NCI-H1105 (cell line): ENCODE data around the gene COL3A1.

Source experiments
- DNase-seq: peaks from one replicate; lab custom pipeline; 2025; lab: John Stamatoyannopoulos, UW

Gene COL3A1

DNA sequence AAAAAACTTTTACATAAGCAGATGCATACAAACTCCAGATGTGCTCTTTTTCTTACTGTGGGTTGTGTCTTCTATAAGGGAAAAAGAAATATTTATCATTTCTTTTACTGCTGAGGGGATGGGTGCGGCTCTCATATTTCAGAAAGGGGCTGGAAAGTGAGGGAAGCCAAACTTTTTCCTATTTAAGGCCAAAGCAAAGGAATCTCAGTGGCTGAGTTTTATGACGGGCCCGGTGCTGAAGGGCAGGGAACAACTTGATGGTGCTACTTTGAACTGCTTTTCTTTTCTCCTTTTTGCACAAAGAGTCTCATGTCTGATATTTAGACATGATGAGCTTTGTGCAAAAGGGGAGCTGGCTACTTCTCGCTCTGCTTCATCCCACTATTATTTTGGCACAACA is at the start of gene COL3A1:
Gene COL3A1, plus strand, starts transcription at position 210 of the 400 bp plus-strand sequence. Its CDS starts 117 bp downstream, at position 327.
- DNase-seq: no peak

GRCh38 chr2:188928643-188929042 is 45.5 kb upstream of the COL3A1 start:
- DNase-seq: no peak

DNA sequence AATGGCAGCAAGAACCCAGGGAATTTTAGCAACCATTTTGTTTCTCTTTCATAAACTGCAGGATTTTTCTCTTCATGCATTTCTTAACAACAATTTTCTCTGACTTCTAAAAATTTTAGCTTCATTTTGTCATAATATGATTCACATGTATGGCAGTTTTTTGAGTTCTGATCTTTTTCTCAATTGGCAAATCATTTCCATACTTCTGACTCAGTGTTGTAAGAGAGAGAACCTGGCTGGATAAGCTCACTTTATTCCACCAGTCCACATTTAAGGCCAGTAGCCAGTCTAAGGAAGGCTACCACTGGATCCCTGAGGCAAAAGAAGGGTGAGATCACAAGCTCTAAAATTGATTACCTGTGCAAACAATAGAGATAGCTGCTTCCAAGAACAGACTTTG is 42.8 kb upstream of the COL3A1 start:
- no peak for DNase-seq

DNA sequence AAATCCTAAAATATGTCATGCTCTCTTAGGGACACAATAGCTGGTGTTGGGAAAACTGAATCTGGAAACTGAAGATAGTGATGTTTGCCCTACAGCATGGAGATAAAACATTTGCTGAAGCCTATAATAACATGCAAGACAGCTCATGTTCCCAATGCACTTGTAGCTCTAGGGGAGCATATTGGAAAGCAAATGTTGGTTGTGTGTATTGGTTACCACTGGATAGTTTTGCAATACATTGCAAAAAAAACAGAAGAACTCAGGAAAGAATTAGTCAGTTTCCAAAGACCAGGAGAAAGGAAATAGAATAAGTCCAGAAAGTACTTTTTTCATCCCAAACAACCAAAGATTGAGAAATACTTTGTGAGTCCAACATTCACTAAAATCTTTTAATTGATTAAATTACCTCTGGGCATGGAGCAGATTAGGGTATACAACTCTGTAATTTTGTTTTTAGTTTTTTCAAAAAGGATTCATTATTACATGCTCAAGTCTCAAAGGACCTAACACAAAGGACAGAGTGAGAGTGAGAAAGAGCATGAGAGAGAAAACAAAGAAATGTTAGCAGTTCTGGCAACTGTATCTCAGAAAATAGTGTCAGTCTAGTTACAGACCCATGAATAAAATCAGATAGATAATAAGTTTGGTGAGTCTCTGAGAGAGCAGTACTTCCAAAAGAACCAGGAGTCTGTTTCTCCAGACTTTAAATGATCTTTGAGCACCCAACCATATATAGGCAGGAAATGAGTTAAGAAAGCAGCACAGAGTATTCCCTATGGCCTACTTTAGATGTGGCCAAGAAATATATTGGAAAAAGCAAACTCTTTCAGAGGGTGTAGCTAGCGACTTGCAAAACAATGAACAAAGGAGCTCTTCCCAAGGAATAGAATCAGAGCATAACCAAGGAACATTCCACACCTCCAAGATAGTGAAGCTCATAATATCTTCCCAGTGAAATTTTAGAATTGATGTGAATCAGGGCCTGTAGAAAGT is 36.6 kb upstream of the COL3A1 start:
- DNase-seq: no peak

DNA sequence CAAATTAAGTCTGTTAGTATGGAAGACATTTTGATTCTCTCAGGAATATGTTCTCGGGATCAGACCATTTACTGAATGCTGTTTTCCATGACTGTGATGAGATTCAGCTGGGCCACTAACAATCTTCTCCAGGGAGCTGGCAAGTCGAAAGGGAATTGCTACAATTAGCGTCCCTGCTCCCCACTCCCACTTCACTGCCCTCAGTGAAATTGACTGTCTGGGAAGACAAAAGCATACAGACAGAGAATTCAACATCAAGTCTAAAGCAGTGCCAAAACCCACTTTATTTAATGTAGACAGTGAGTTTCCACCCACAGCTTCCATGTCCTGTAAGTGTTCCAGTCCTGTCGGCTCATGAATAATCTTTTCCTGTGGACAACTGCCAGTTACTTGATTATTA is 34.0 kb upstream of the COL3A1 start:
- DNase-seq: no peak

GRCh38 chr2:188944442-188944841 is 29.7 kb upstream of the COL3A1 start:
- DNase-seq: no peak

DNA sequence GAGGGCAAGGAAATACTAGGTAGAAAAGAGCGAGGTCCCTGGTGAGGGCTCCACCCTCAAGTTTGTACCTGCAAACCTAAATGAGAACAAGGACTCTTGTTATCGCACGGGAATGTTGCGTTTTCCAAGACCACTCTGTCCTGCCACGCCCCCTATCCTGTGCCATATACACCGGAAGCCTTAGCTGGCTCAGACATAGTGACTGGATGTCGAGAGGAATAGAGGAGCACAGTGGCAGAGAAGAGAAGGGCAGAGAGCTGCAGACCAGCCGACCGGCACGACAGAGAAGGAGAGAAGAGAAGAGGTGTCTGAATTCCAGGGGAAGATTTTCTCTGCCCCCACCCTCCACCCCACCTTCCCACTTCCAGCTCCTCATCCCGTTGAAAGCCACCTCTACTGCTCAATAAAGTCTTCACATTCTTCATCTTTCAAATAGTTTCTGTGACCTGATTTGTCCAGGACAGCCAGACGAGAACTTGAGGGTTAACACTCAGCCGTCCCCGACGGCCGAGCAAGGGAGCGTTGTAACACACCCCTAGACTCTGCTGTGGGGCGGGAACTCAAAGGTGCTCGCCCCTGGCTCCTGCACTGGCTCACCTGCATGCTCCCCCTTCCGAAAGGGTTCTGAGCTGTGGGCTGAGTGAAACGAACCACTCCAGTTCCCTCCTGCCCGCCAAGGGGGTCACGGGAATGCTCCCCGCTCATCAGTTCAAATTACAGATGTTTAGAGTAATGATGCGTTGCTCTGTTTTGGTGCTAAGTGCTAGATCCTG is 24.9 kb upstream of the COL3A1 start:
- DNase-seq: no peak

DNA sequence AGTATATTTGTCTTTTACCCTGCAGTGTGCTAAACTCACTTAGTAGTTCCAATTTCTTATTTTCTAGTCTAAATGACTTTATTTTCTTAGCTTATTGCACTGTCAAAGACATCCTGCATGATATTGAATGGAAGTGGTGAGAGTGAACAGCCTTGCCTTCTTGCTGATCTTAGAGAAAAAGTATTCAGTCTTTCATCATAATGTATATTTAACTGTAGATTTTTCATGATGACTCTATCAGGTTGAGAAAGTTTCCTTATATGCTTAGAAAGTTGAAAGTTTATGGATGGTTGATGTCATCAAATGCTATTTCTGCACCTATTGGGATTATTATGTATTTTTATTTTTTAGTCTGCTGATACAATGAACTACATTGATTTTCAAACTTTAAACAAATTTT is 21.3 kb upstream of the COL3A1 start:
- no peak for DNase-seq

- DNase-seq: no peak
Observed at GRCh38 chr2:188956290-188956689, 17.9 kb upstream of the COL3A1 start.

DNA sequence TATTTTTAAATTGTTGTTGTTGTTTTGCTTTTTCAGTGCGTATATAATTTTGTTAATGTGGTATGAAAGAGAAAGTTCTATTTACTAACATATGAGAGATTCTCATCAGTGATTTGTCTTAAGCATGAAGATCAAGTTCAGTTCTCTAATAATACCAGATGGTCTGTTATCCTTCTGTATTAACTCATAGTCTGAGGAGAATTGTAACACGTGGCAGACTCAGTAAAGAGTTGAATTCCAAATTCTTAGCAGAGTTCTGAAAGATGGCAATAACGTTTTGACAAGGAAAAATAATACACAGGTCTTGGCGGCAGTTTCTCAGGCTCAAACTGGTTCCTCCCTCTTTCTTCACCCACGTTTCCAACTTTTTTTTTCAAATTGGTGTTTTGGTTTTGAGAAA is 17.2 kb upstream of the COL3A1 start:
- no peak for DNase-seq

GRCh38 chr2:188957646-188958045 is 16.5 kb upstream of the COL3A1 start:
- no peak for DNase-seq

DNA sequence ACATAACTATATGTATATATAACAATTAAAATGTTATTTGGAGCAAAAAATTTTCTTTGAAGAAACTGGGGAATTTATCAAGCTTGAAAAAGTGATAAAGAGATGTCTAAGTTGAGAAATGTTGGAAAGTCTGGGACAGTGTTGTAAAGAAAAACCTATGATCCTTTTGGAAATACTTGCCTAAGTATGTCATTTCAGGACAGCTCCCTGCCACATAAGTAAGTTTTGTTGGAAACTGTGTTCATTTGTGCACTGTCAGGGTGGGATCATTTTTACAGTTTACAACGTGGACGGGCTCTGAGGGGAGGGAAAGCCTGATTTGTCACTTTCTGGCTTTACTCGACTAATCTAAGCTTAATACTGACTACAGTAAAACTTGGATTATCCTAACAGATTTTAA is 10.4 kb upstream of the COL3A1 start:
- DNase-seq: no peak

DNA sequence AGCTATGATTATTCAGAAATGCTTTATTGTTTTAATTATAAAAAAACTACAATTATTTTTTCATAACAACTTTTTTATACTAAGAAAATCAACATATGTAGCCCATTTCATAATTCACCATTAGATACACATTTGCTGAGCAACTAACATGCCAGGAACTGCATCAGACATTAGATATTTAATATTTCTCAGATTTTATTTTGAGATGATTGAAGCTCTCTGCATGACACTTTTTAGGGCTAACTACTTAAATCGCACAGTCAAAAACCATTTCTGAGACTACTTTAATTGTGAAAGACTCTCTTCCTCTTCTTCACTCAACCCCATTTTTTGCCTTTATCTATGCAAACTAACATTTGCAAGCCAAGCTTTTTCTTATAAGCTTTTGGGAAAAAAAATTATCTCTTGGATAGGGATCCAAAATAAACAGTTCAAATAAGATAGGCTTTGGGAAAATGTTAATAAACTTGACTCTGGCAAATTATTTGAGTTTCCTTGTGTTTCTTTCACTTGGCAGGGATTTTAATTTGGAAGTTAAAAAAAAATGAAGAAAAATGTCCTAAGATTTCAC is 9.1 kb upstream of the COL3A1 start:
- DNase-seq: no peak

- DNase-seq: no peak
Observed at GRCh38 chr2:188965563-188965962, 8.6 kb upstream of the COL3A1 start.

DNA sequence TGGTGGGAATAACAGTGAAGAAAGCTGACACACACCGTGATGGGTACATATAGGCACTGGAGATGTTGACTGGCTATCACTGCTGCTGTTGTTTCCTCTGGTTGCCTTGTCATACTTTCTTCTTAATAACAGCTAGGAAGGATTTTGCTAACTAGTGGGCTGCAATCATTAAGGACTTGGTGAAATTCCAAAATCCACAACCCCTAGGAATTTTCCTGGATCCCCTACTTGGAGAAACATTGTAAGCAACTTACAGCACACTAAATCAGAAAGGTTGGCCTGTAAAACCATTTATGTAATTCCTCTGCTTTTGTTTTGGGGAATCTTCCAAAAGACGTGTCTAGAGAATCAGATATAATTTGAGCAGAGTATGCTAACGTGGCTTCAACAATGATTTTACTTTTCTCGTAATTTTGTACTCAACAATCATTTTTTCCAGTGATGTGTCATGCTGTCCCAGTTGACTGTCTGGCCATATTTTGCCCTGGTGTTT is 8.0 kb upstream of the COL3A1 start:
- DNase-seq: no peak

GRCh38 chr2:188966728-188967440 is 7.3 kb upstream of the COL3A1 start:
- DNase-seq: no peak

DNA sequence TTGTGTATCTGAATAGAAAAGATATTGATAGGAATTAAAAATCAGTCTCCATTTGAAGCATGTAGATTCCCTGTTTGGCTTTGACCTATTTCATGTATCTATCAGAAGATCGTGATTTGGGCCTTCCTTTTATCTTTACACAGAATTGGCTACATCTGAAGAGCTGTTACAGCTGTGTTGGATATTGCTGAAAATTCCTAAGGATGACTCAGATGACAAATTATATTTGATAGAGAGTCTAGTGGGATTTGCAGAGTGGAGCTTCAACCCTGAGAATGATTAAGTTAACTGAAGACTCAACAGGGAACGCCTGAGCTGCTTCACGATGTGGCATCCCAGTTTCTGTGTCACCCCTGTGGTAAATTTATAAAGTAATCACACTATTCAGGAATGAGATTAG is 4.9 kb upstream of the COL3A1 start:
- DNase-seq: no peak

- no peak for DNase-seq
Observed at GRCh38 chr2:188969651-188970050, 4.5 kb upstream of the COL3A1 start.

GRCh38 chr2:188970211-188970610 is 4.0 kb upstream of the COL3A1 start:
- no peak for DNase-seq

DNA sequence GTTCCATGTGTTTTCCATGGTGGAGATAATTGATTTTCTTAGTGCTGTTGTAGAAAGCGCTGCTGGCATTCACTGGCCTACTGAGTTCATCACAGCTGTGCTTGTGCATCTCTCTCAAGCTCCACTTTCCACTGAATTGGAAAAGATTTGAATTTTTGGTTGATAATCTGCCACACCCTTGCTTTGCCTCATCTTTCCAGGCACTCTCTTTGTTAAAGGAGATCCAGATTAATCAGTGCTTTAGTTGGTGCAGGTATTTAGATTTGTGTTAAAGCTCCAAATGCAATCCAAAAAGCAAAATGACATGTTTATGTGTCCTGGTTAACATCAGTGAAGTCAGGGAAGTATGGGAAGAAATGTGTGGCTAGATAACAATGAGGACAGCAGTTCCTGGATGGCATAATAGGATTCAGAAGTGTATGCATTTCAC is 2.7 kb upstream of the COL3A1 start:
- no peak for DNase-seq

DNA sequence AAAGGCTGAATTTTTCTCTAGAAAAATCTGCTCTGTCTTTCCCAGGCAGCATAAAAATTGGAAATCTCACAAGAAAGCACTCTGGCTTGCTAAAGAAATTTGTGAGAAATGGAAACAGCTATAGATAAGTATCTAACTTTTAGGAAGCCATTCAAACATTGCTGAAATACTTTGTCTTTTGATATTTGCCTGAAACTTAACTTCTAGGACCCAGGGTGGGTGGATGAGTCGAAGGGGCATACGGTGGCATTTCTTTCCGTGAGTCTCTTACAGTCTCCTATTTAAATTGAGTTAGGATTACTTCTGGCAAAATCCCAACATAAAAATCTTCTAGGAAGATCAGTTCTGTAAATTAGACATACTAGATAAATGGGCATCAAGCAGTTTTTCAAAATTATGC is 532 bp upstream of the COL3A1 start:
- DNase-seq: no peak
